Epithelial cell of proximal tubule (primary cell): ENCODE measurements around the gene ARID5A. TPM values are rescaled to one million over a fixed set of nuclear protein-coding genes. Genes with fewer than 3 reads are reported as not detected.

Experiments used
- DNase-seq: peaks from one replicate; pipeline ENCODE4 v3.0.0-alpha.2; 2011; ENCODE audit warnings: low read depth
- H3K4me3 ChIP-seq: 2 replicates; pipeline ENCODE4 v1.5.1; 2011; ENCODE audit warnings: low read depth, mild to moderate bottlenecking, low read length
- total RNA-seq: library from RNA; depleted of rRNA; stranded (reverse); fragments of >200 nt; gene quantifications from 2 replicates; pipeline ENCODE4 v1.2.3, GENCODE V29; 2015
- TF ChIP-seq, protein P1 (sequence below): conservative IDR thresholded peaks from 2 replicates; pipeline ENCODE4 v1.5.1; 2012; ENCODE audit warnings: low read depth, mild to moderate bottlenecking, low read length

ARID5A gene
- total RNA-seq, 1 donor from 2014 or later: 20.8 TPM

DNA sequence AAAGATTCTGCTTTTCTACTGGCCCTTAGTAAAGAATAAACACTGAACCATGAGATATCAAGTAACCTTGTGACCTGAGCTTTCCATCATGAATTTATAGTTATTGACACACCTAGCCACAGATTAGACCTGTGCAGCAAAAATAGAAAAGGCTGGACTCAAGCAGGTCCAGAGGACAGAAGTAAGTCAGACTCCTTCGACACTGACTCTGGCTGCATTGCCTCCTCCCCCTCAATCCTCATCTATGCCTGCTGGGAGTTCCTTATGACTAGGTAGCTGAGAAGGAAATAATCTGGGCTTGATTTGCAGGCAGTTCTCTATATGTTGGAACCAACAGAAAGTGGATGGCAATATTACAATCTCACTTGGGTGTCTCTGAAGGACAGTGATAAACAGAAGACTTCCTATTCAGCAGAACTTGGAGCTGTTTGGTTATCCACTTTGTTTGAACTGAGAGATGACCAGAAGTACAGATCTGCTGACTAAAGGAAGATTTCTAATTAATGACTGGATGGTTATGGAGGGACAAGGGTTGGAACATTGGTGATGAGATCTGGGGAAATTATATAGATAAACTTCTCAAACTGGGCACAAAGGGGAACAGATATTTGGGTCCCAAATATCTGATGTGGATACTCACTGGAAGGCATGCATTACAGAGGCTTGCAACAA is 39.4 kb downstream of the ARID5A start:
- DNase-seq: no peak
- no peak overlapping the region for H3K4me3 ChIP-seq
- TF ChIP-seq, protein P1, sequence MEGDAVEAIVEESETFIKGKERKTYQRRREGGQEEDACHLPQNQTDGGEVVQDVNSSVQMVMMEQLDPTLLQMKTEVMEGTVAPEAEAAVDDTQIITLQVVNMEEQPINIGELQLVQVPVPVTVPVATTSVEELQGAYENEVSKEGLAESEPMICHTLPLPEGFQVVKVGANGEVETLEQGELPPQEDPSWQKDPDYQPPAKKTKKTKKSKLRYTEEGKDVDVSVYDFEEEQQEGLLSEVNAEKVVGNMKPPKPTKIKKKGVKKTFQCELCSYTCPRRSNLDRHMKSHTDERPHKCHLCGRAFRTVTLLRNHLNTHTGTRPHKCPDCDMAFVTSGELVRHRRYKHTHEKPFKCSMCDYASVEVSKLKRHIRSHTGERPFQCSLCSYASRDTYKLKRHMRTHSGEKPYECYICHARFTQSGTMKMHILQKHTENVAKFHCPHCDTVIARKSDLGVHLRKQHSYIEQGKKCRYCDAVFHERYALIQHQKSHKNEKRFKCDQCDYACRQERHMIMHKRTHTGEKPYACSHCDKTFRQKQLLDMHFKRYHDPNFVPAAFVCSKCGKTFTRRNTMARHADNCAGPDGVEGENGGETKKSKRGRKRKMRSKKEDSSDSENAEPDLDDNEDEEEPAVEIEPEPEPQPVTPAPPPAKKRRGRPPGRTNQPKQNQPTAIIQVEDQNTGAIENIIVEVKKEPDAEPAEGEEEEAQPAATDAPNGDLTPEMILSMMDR: no peak

DNA sequence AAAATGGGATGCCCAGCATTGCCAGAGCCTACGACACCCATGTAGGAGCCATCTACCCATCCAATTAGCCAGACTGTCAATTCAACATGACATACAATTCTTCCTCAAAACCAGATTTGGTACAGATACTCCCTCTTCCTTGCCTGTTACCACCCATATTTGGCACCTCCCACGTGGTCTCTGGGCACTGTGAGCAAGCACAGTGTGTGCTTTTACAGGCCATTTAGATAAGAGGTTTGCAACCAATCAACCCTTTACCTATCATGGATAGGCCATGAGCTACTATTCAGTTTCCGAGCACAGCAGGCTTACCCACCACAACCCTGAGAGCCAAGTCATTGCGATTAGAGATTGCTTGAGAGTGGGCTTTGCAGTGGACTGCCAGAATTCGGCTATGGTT is 40.9 kb downstream of the ARID5A start:
- TF ChIP-seq, protein P1: no peak
- no peak for DNase-seq
- no peak overlapping the region for H3K4me3 ChIP-seq

DNA sequence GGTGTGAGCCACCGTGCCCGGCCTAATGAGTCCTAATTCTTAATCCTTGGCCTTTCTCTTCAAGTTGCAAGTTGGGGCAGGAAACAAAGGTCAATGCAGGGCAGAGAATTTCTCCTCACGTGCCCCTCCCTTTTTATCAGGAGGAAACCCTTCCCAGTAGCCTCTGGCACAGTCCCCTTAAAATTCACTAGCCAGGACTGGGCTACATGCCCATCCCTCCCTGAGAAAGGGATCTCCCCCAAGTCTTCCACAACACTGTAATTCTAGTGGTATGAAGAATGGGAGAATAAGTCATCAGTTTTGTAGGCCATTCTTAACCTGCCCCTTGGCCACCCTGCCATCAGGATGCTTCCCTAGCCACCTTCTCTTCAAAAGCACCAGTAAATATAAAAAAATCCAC is 42.2 kb downstream of the ARID5A start:
- TF ChIP-seq, protein P1: no peak
- no peak for DNase-seq
- H3K4me3 ChIP-seq: no peak overlapping the region

DNA sequence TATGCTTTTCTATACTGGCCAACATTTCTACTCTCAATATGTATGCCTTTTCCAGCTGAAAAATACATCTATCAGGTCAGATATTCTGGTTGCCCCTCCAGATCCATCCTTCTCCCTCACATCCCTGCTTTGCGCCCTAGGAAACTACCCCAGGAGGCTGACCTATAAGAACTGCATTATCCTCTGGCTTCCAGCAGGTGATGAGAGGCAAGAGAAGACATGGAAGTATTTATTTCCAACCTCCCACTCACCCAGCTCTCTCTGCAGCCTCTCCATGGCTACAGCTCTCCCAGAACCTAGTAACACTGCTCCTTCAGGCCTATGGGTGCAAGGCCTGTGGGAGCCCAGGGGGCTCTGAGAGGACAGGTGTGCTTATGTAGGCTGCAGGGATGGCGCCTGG is 42.9 kb downstream of the ARID5A start:
- H3K4me3 ChIP-seq: no peak overlapping the region
- TF ChIP-seq, protein P1: no peak
- no peak for DNase-seq

DNA sequence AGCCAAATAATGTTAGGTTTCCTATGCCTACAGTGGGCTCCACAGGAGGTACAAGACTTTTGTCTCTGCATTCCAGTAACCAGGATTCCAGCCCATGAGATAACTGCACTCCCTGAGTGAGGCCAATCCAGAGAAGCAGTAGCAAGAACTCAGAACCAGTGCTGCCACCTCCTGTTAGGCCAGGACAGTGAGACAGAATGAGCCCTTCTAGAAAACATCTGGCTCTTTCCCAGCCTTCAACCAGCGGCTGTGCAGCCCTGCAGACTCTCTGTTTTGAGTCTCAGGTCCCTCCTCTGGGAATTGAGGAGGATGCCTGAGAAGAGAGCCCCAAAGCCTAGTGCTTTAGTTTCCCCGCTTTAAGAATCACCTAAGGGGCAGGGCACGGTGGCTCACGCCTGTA is 44.2 kb downstream of the ARID5A start:
- DNase-seq: no peak
- no peak overlapping the region for H3K4me3 ChIP-seq
- TF ChIP-seq, protein P1: peak; percentile 40

DNA sequence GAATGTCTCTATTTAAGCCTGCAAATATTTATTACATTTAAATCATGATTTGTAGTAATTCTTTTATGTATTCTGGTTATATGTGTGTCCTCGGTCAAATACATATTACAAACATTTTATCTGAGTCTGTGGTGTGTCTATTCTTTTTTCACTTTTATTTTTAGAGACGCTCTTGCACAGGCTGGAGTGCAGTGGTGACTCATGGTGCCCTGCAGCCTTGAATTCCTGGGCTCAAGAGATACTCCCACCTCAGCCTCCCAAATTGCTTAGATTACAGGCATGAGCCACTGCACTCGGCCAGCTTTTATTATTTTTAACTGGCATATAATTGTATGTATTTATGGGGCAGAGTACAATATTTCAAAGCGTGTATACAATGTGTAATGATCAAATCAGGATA is 47.5 kb downstream of the ARID5A start:
- no peak overlapping the region for H3K4me3 ChIP-seq
- TF ChIP-seq, protein P1: no peak
- DNase-seq: no peak

DNA sequence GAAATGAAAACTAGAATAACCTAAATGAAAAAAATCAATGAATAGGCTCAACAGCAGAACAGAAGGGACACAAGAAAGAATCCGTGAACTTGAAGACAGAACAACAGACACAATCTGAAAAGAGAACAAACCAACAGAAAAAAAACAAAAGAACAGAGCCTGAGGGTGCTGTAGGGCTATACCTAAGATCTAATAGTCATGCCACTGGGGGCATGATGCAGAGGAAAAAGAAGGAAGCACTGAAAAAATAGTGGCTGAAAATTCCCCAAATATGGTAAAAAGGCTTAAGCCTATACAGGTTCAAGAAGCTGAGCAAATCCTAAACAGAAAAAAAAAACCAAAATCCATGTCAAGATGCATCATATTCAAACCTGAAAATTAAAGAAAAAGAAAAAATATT is 51.3 kb downstream of the ARID5A start:
- DNase-seq: no peak
- no peak overlapping the region for H3K4me3 ChIP-seq
- TF ChIP-seq, protein P1: no peak
